Omental fat pad (tissue), 4 donors: ENCODE measurements around the gene PRR5L. TPM values are rescaled to one million over a fixed set of nuclear protein-coding genes. Genes with fewer than 3 reads are reported as not detected.

Experiments used
- ATAC-seq: fragments of 150-250 bp; one replicate; pipeline ENCODE4 v1.9.1; 2016; ENCODE audit warnings: mild to moderate bottlenecking, moderate library complexity; ENCODE audit not compliant: low FRiP score
- DNase-seq: peaks from one replicate; pipeline ENCODE4 v3.0.0-alpha.2; 2019; ENCODE audit warnings: low spot score
- total RNA-seq, 4 donors: library from RNA; depleted of rRNA; stranded (reverse); fragments of >200 nt; gene quantifications; one replicate each; pipeline ENCODE4 v1.1.0, GENCODE V29; 2016
- TF ChIP-seq, protein P1 (sequence below), 3 donors: fragments of 450-650 bp; IDR thresholded peaks; one replicate each; pipeline ENCODE4 v1.5.1; 2016 to 2017; ENCODE audit warnings: antibody characterized with exemption in 3 of 3, mild to moderate bottlenecking in 3 of 3, moderate library complexity in 2 of 3

Gene PRR5L
- total RNA-seq, 4 donors from 2014 or later: 8.7 to 26.8 (median 16.2) TPM

DNA sequence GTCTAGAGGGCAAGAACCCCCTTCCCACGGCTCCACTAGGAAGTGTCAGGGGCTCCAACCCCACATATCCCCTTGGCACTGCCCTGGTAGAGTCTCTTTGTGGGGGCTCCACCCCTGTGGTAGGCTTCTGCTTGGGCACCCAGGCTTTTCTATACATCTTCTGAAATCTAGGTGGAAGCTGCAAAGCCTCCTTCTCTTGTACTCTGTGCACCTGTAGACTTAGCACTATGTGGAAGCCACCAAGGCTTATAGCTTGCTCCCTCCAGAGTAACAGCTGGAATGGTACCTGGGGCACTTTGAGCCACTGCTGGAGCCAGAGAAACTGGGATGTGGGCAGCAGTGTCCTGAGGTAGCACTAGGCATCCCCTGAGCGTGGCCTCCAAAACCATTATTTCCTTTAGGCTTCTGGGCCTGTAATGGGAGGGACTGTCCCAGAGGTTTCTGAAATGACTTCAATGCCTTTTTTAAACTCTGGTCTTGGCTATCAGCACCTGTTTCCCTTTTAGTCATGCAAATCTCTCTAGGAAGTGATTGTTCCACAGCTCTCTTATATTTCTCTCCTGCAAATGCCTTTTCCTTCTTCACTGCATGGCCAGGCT lies 145.6 kb downstream of the PRR5L start:
- TF ChIP-seq, protein P1, sequence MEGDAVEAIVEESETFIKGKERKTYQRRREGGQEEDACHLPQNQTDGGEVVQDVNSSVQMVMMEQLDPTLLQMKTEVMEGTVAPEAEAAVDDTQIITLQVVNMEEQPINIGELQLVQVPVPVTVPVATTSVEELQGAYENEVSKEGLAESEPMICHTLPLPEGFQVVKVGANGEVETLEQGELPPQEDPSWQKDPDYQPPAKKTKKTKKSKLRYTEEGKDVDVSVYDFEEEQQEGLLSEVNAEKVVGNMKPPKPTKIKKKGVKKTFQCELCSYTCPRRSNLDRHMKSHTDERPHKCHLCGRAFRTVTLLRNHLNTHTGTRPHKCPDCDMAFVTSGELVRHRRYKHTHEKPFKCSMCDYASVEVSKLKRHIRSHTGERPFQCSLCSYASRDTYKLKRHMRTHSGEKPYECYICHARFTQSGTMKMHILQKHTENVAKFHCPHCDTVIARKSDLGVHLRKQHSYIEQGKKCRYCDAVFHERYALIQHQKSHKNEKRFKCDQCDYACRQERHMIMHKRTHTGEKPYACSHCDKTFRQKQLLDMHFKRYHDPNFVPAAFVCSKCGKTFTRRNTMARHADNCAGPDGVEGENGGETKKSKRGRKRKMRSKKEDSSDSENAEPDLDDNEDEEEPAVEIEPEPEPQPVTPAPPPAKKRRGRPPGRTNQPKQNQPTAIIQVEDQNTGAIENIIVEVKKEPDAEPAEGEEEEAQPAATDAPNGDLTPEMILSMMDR (IDR thresholded peaks at IDR 0.05): no peak
- no peak for ATAC-seq
- no peak for DNase-seq

DNA sequence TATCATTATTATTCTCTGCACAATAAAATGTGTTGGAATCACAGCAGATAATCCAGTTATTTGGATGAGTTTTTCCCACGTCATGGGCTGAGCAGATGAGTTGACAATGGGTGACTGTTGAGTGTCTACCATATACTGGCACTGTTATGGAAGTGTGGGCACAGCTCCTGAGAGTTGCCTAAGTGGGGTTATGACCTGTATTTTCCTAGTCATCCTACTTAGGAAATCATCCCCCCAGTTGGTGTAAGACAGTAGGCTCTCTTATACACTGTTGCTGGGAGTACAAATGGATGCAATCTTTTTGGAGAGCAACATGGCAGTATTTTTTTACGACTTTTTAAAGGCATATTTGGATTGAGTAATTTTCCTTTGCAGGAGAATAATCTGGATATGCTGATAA lies 147.6 kb downstream of the PRR5L start:
- TF ChIP-seq, protein P1 (IDR thresholded peaks at IDR 0.05): no peak
- no peak for ATAC-seq
- DNase-seq: no peak

DNA sequence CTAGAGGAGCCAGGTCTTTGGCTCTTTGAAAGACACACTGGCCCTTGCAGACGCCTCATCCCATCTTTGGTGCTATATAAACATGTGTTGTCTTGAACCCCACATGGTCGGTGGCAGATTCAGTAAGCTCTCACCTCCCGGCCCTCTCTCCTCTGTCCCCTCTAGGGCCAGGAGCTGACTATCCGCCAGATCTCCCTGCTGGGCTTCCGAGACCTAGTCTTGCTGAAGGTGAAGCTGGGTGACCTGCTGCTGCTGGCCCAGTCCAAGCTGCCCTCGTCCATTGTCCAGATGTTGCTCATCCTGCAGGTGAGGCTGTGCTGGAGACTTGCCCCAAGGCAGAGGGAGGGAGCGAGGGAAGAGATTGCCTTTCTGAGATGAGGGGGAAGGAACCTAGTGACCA lies 150.0 kb downstream of the PRR5L start:
- TF ChIP-seq, protein P1 (IDR thresholded peaks at IDR 0.05): no peak

DNA sequence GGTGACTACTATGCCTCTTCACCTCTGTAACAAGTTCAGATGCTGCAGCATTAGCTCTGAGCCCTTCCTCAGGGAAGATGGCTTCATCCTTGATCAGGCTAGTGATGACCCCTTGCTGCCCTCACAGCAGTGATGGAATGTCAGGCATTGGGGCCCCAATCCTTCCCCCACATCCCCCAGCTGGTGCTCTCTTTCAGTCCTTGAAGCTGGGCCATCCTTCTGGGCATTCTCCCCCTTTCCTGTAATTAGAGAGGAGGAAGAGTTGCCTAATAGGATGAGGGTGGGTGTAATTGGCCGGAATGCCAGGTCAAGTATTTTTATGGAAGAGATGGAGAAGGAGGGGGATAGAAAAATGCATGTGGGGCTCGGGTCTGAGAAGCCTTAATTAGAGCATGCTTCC lies 151.4 kb downstream of the PRR5L start:
- TF ChIP-seq, protein P1 (IDR thresholded peaks at IDR 0.05): no peak
- no peak for DNase-seq
- ATAC-seq: no peak

More for the DNA sequence above, 150.0 kb downstream of the PRR5L start:
- DNase-seq (no peak), ATAC-seq (no peak)

DNA sequence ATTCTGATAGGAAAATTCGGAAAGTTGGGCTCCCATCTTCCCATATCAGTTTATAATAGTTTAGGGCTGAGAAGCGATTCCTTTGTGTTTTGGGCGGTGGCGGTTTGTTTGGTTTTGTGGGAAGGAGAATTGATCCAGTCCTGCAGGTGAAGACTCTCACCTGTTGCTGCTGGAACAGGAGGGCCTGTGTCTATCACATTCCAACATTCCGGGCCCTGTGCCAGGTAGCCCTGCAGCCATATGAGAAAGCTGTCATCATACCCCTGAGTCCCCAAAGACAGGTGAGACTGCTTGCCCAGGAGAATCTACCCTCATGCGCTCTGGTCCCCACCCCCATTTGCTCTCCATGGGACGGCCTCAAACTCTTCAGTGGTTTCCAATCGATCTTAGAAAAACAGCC lies 151.9 kb downstream of the PRR5L start:
- TF ChIP-seq, protein P1 (IDR thresholded peaks at IDR 0.05): no peak
- DNase-seq (no peak), ATAC-seq (no peak)

DNA sequence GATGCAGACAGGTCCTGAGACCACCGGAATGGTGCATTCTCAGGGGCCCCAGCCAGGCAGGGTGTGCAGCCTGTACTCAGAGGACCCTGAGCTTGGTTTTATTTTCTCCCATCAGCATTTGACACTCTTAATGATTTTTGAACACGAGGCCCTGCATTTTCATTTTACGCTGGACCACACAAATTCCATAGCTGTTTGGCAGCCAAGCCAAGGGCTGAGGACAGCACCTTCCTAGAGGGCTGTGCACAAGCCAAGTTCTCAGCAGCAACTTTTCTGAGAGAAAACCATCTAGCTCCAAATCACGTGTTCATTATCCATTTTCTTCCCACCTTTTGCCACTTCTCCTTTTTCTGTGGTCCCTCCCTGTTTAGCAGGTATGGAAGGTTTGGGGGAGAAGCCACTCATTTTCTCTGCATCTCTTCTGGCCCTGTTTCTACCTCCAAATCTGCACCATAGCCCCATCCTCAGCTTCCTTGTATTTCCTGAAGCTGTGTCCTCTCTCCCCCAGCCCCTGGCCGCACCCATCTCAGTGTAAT lies 153.5 kb downstream of the PRR5L start:
- ATAC-seq: no peak

More for the DNA sequence above, 153.5 kb downstream of the PRR5L start:
- TF ChIP-seq, protein P1 (IDR thresholded peaks at IDR 0.05): no peak
- DNase-seq: no peak
